Mesenchymal stem cell (in vitro differentiated cells and primary cell): ENCODE data around the gene ZSWIM6.

ENCODE experiments used
- DNase-seq: peaks from one replicate; pipeline ENCODE4 v3.0.0-alpha.2; 2013
- H2AFZ ChIP-seq: one replicate; pipeline ENCODE4 v1.6.1; 2013; ENCODE audit warnings: low read depth, mild to moderate bottlenecking, control low read depth, inconsistent platforms, low read length, moderate library complexity
- H2AK5ac ChIP-seq: 2 replicates; pipeline ENCODE4 v1.6.1; 2013; ENCODE audit warnings: low read length, moderate library complexity, mild to moderate bottlenecking, inconsistent platforms; ENCODE audit not compliant: severe bottlenecking
- H2BK120ac ChIP-seq: one replicate; pipeline ENCODE4 v1.6.1; 2013; ENCODE audit warnings: low read depth, mild to moderate bottlenecking, inconsistent platforms, low read length, moderate library complexity
- H2BK12ac ChIP-seq, 2 experiments: one replicate each; pipeline ENCODE4 v1.6.1; 2013; ENCODE audit warnings: inconsistent platforms in 2 of 2, low read length in 2 of 2, mild to moderate bottlenecking in 2 of 2, moderate library complexity in 2 of 2, control low read depth in 1 of 2
- H2BK15ac ChIP-seq: one replicate; pipeline ENCODE4 v1.6.1; 2013; ENCODE audit warnings: mild to moderate bottlenecking, low read depth, inconsistent platforms; ENCODE audit not compliant: poor library complexity, severe bottlenecking
- H2BK5ac ChIP-seq: 2 replicates; pipeline ENCODE4 v1.6.1; 2013; ENCODE audit warnings: low read depth, mild to moderate bottlenecking, low read length, control low read depth, inconsistent platforms; ENCODE audit not compliant: poor library complexity, severe bottlenecking
- H3K14ac ChIP-seq, 2 experiments: one replicate each; pipeline ENCODE4 v1.6.1; 2013; ENCODE audit warnings: inconsistent platforms in 2 of 2, low read length in 2 of 2, control low read depth in 1 of 2, mild to moderate bottlenecking in 1 of 2, moderate library complexity in 1 of 2
- H3K18ac ChIP-seq, 2 experiments: one replicate each; pipeline ENCODE4 v1.6.1; 2013; ENCODE audit warnings: inconsistent platforms in 2 of 2, low read length in 2 of 2, control low read depth in 1 of 2, low read depth in 1 of 2, mild to moderate bottlenecking in 1 of 2
- H3K23ac ChIP-seq, 2 experiments: one replicate each; pipeline ENCODE4 v1.6.1; 2013; ENCODE audit warnings: inconsistent platforms in 2 of 2, low read length in 2 of 2, mild to moderate bottlenecking in 2 of 2, moderate library complexity in 2 of 2, control low read depth in 1 of 2
- H3K27ac ChIP-seq: 2 replicates; pipeline ENCODE4 v1.5.1; 2013; ENCODE audit warnings: mild to moderate bottlenecking, moderate library complexity, low read length, control low read depth, inconsistent platforms; ENCODE audit not compliant: poor library complexity, severe bottlenecking
- H3K27me3 ChIP-seq, 2 experiments: 2 replicates each; pipeline versions ENCODE4 v1.6.1 to v1.7.0; 2013; ENCODE audit warnings: low read length in 2 of 2, mild to moderate bottlenecking in 2 of 2, moderate library complexity in 2 of 2, control low read depth in 1 of 2, inconsistent platforms in 1 of 2; ENCODE audit not compliant: control insufficient read depth in 1 of 2, insufficient read depth in 1 of 2
- H3K36me3 ChIP-seq, 2 experiments: 2 replicates each; pipeline versions ENCODE4 v1.6.1 to v1.7.0; 2013; ENCODE audit warnings: low read length in 2 of 2, control low read depth in 1 of 2, inconsistent platforms in 1 of 2, low read depth in 1 of 2, mild to moderate bottlenecking in 1 of 2; ENCODE audit not compliant: insufficient read depth in 2 of 2, control insufficient read depth in 1 of 2
- H3K4ac ChIP-seq, 2 experiments: one replicate each; pipeline ENCODE4 v1.6.1; 2013; ENCODE audit warnings: inconsistent platforms in 2 of 2, low read length in 2 of 2, mild to moderate bottlenecking in 2 of 2, moderate library complexity in 2 of 2, control low read depth in 1 of 2, low read depth in 1 of 2
- H3K4me1 ChIP-seq: 2 replicates; pipeline ENCODE4 v1.6.1; 2013; ENCODE audit warnings: low read depth, low read length, control low read depth; ENCODE audit not compliant: control insufficient read depth, insufficient read depth
- H3K4me2 ChIP-seq: 2 replicates; pipeline ENCODE4 v1.6.1; 2013; ENCODE audit warnings: low read length, mild to moderate bottlenecking, inconsistent platforms; ENCODE audit not compliant: poor library complexity, severe bottlenecking
- H3K4me3 ChIP-seq, 2 experiments: 2 replicates each; pipeline versions ENCODE4 v1.5.1 to v1.7.0; 2013; ENCODE audit warnings: low read length in 2 of 2, mild to moderate bottlenecking in 2 of 2, control low read depth in 1 of 2, low read depth in 1 of 2; ENCODE audit not compliant: insufficient read depth in 1 of 2
- H3K79me1 ChIP-seq: replicated peaks from 2 replicates; pipeline ENCODE4 v1.6.1; 2013; ENCODE audit warnings: mild to moderate bottlenecking, control low read depth, low read length, inconsistent platforms; ENCODE audit not compliant: poor library complexity, severe bottlenecking
- H3K9ac ChIP-seq: 2 replicates; pipeline ENCODE4 v1.7.0; 2013; ENCODE audit warnings: mild to moderate bottlenecking, low read length, moderate library complexity
- H3K9me3 ChIP-seq: 2 replicates; pipeline ENCODE4 v1.7.0; 2013; ENCODE audit warnings: mild to moderate bottlenecking, low read length; ENCODE audit not compliant: control insufficient read depth
- H4K8ac ChIP-seq: one replicate; pipeline ENCODE4 v1.6.1; 2013; ENCODE audit warnings: inconsistent platforms, mild to moderate bottlenecking, low read length, moderate library complexity
- H4K91ac ChIP-seq: one replicate; pipeline ENCODE4 v1.6.1; 2013; ENCODE audit warnings: mild to moderate bottlenecking, low read length, inconsistent platforms
- WGBS: methylation state at CpG from one replicate; pipeline ENCODE4 v1.1.7; 2013; ENCODE audit warnings: mixed read lengths; 5-methylcytosine and 5-hydroxymethylcytosine counted together

The ZSWIM6 gene

GRCh38 chr5:61311056-61311610 is 20.9 kb upstream of the ZSWIM6 start:
- Histone ChIP-seq H3K4me1 (peaks cover 13% of the 10 kb centered on the region), H2AFZ (no peak overlapping the region), H4K91ac (no peak overlapping the region), H4K8ac (peak overlapping the region; percentile 53), H2BK12ac (peak overlapping the region in 1 of 2 experiments; percentile 94), H3K4me3 (no peak overlapping the region), H3K79me1 (no peaks in the 10 kb centered on the region), H3K14ac (no peak overlapping the region), H3K23ac (no peak overlapping the region), H3K9ac (no peak overlapping the region), H2BK120ac (no peak overlapping the region), H2BK5ac (no peak overlapping the region), H3K27ac (no peak overlapping the region), H2AK5ac (peak overlapping the region; percentile 78), H3K4me2 (no peak overlapping the region), H3K27me3 (no peaks in the 10 kb centered on the region), H3K36me3 (no peaks in the 10 kb centered on the region), H3K4ac (peak overlapping the region; percentile 5 to 59), H3K9me3 (no peaks in the 10 kb centered on the region), H2BK15ac (peak overlapping the region; percentile 44), H3K18ac (peak overlapping the region; percentile 70 to 88)
- no peak for DNase-seq
- WGBS = 40% methylated on average over 5 of the region's 5 CpGs

DNA sequence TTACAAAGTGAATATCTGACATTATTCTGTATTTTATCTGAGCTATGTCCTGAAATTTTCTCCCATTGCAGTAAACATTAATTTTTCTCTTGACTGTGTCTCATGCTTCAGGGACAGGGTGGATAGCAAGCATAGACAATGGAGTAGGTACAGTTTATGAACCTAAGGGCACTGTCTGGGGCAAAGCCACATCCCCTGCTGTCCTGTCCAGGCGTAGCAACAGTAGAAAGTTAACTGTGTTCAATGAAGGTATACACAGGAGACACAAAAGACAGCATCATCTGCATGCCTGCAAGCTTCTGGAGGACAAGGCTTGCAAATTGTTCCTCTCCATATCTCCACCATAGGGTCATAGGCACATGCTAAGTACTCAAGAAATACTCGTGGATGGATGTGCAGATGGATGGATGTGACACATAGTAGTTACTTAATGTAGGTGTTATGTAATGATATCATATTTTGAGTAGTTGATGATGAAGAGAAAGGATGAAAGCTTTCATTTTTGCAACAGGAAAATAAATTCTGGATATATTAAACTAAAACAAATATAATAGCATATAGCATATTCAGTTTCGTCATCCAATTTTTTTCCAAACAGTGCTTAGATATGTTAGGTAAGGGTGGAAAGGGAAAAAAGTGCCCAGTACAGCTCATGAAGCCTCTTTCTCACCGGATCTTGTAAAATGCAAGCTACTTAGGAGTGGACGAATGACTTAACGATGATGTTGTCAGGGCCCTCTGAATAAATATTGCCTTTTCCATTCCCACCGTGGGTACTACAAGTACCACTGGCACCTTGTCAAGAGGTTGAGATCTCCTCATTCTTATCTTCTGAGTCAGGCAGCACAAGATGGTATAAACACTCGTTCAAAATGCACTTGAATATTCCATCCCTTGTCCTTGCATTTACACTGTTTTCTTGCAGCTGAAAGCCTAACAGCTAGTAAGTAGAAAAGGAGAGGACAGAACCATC is 19.9 kb upstream of the ZSWIM6 start:
- Histone ChIP-seq H3K9ac (no peak overlapping the region), H3K4me2 (no peak overlapping the region), H3K14ac (no peak overlapping the region), H3K79me1 (no peaks in the 10 kb centered on the region), H4K91ac (peak overlapping the region; percentile 57), H2AFZ (peak overlapping the region; percentile 67), H4K8ac (peak overlapping the region; percentile 41), H3K18ac (peak overlapping the region; percentile 64 to 87), H3K4me1 (peaks cover 9% of the 10 kb centered on the region), H2BK15ac (peak overlapping the region; percentile 44), H3K27me3 (no peaks in the 10 kb centered on the region), H2AK5ac (peak overlapping the region; percentile 61), H2BK5ac (peak overlapping the region; percentile 22), H3K27ac (peak overlapping the region; percentile 65), H3K4me3 (no peak overlapping the region), H3K9me3 (no peaks in the 10 kb centered on the region), H2BK120ac (peak overlapping the region; percentile 42), H3K23ac (no peak overlapping the region), H3K36me3 (no peaks in the 10 kb centered on the region), H3K4ac (peak overlapping the region; percentile 55 to 66), H2BK12ac (peak overlapping the region; percentile 60 to 79)
- 20% methylated on average over 5 of the region's 8 CpGs for WGBS
- peak; percentile 91 for DNase-seq

DNA sequence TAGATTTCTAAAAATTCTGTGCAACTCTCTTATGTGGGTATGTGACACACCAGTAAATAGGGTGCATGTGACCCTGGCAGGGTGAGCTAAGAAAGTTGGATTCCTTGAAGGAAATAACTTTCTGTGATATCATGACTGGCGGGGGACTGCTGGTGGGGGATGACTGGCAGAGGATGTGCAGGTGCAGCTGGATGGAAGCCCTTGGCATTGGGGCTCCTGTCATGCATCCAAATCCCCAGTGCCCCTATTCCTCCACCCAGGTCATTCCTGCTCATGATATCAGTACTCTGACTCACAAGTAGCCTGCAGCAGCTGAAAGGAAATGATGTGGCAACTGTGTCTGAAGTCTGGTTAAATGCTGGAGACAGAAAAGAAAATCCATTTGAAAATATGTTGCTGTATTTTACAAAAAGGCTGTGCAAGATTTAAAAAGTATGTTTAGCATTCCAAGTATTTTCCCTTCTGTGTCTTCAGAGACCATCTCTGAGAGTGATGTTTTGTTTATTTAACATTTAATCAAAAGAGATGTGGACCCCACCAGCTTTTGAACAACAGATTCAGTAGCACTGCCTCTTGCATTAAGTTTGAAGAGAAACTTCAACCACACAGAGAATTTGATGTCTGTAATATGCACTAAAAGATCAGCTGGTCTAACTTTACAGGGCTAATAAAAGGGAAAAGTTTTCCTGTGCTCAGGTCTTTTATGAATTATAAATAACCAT is 17.9 kb upstream of the ZSWIM6 start:
- no peak overlapping the region for H2BK120ac ChIP-seq
- 0% methylated on average over 1 of the region's 1 CpG for WGBS
- H3K4me1 ChIP-seq = peaks cover 8% of the 10 kb centered on the region
- DNase-seq = peak; percentile 93
- H3K14ac ChIP-seq = no peak overlapping the region
- H3K4ac ChIP-seq = peak overlapping the region in 1 of 2 experiments; percentile 60
- H3K36me3 ChIP-seq = no peaks in the 10 kb centered on the region
- no peak overlapping the region for H3K23ac ChIP-seq
- H2BK15ac ChIP-seq = no peak overlapping the region
- H3K9me3 ChIP-seq = no peaks in the 10 kb centered on the region
- H3K27ac ChIP-seq = peak overlapping the region; percentile 87
- no peak overlapping the region for H3K4me2 ChIP-seq
- no peak overlapping the region for H2AK5ac ChIP-seq
- no peak overlapping the region for H2BK5ac ChIP-seq
- H3K4me3 ChIP-seq = no peak overlapping the region
- H3K79me1 ChIP-seq = no peaks in the 10 kb centered on the region
- H3K27me3 ChIP-seq = no peaks in the 10 kb centered on the region
- no peak overlapping the region for H4K91ac ChIP-seq
- peak overlapping the region in 1 of 2 experiments; percentile 11 for H3K18ac ChIP-seq
- no peak overlapping the region for H4K8ac ChIP-seq
- peak overlapping the region; percentile 79 for H3K9ac ChIP-seq
- peak overlapping the region; percentile 59 to 98 for H2BK12ac ChIP-seq
- H2AFZ ChIP-seq = no peak overlapping the region
